ENCODE measurements around the gene UGGT2.
"Not testable (repeated sequence)": the region's sequence is repeated elsewhere in the genome, so short reads cannot be mapped to it uniquely, and the experiment has no call there.

UGGT2 gene

GRCh38 chr13:96002322-96003131 lies 50.7 kb downstream of the UGGT2 start:
- TF ChIP-seq CTCF (conservative IDR thresholded peaks at IDR 0.05; ENCODE audit: low read length): no peak
- H3K4me3 ChIP-seq (ENCODE audit: low read length): no peak overlapping the region
- no peak for DNase-seq (ENCODE audit: low read depth)

GRCh38 chr13:96000069-96000468 lies 53.1 kb downstream of the UGGT2 start:
- TF ChIP-seq CTCF (conservative IDR thresholded peaks at IDR 0.05; ENCODE audit: low read length): no peak
- no peak for DNase-seq (ENCODE audit: low read depth)
- no peak overlapping the region for H3K4me3 ChIP-seq (ENCODE audit: low read length)

DNA sequence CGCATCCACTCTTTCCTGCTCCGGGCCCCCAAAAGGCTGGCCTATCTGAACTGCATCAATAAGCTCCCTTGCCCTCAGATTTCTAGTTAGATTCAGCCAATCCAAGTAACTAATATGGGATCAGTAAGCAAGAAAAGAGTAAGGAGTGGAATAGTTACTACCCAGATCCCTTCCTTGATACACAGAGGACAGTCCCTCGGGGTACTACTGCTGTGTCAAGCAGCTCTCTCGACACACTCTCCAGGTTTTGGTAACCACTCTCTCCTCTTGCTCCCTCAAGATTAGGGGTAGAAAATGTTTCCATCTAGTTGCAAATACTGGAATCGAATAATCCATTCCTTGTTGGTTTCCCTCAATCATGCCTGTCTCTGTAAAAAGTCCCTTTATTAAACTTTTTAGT lies 65.4 kb downstream of the UGGT2 start:
- DNase-seq (ENCODE audit: low read depth): no peak
- no peak for TF ChIP-seq CTCF (conservative IDR thresholded peaks at IDR 0.05; ENCODE audit: low read length)

GRCh38 chr13:95982144-95982543 lies 71.1 kb downstream of the UGGT2 start:
- no peak for TF ChIP-seq CTCF (conservative IDR thresholded peaks at IDR 0.05; ENCODE audit: low read length)
- no peak overlapping the region for H3K4me3 ChIP-seq (ENCODE audit: low read length)
- DNase-seq (ENCODE audit: low read depth): no peak

More for the DNA sequence above, 65.4 kb downstream of the UGGT2 start:
- no peak overlapping the region for H3K4me3 ChIP-seq (ENCODE audit: low read length)

GRCh38 chr13:95972651-95973050 lies 80.5 kb downstream of the UGGT2 start:
- DNase-seq (ENCODE audit: low read depth); H3K4me3 ChIP-seq (ENCODE audit: low read length): not testable (repeated sequence)

DNA sequence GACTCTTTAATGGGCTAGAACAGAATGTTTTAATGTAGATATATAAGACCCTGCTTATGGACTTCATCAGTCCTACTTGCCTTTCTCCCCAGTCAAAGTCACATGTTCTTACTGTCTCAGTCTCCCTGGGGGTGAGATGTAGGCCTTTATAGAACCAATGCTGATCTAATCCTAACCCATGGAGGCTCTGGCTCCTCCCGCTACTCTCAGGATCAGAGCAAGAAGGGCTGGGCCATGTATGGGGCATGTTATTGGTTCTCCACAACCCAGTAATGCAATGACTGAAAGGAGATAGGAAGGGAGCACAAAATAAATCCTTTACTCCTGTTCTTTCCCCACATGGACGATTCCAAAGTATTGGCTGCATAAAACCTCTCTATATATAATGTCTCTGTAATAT lies 82.3 kb downstream of the UGGT2 start:
- no peak overlapping the region for H3K4me3 ChIP-seq (ENCODE audit: low read length)
- TF ChIP-seq CTCF (conservative IDR thresholded peaks at IDR 0.05; ENCODE audit: low read length): no peak
- no peak for DNase-seq (ENCODE audit: low read depth)

DNA sequence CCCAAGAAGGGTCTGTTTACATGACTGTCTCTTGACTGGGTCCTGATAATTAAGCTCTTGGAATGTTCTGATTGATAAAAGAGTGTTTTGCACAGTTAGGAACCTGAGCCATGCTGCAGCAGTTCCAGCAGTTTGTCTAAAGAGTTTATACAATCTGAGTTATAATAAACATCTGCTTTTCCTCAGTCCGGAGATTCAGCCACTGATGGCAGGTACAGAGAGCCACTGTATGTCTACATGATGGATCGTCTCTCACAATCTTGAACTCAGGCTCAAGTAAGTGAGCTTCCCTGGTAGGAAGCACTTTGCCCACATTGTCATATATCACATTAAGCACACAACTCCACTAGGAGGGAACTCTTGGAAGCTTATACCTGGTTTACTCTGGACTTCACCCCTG lies 84.3 kb downstream of the UGGT2 start:
- DNase-seq (ENCODE audit: low read depth): no peak
- H3K4me3 ChIP-seq (ENCODE audit: low read length): no peak overlapping the region
- TF ChIP-seq CTCF (conservative IDR thresholded peaks at IDR 0.05; ENCODE audit: low read length): no peak

Data from AG10803 (cell line).